ENCODE data around the gene PPIF.

- TF ChIP-seq, protein P1, sequence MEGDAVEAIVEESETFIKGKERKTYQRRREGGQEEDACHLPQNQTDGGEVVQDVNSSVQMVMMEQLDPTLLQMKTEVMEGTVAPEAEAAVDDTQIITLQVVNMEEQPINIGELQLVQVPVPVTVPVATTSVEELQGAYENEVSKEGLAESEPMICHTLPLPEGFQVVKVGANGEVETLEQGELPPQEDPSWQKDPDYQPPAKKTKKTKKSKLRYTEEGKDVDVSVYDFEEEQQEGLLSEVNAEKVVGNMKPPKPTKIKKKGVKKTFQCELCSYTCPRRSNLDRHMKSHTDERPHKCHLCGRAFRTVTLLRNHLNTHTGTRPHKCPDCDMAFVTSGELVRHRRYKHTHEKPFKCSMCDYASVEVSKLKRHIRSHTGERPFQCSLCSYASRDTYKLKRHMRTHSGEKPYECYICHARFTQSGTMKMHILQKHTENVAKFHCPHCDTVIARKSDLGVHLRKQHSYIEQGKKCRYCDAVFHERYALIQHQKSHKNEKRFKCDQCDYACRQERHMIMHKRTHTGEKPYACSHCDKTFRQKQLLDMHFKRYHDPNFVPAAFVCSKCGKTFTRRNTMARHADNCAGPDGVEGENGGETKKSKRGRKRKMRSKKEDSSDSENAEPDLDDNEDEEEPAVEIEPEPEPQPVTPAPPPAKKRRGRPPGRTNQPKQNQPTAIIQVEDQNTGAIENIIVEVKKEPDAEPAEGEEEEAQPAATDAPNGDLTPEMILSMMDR (IDR thresholded peaks at IDR 0.05) = no peak
- TF ChIP-seq POLR2A (IDR thresholded peaks at IDR 0.05) = no peak
These were observed 4.9 kb upstream of the PPIF start for GRCh38 chr10:79342295-79342761.

Data from breast epithelium (tissue), 3 donors.